Stomach (tissue), 9 donors: ENCODE data around the gene NUP93. TPM values are rescaled to one million over a fixed set of nuclear protein-coding genes. Genes with fewer than 3 reads are reported as not detected.

Source experiments
- DNase-seq, 2 donors: peaks; one replicate each; pipeline versions ENCODE4 v3.0.0 to v3.0.0-alpha.2; 2013 to 2019
- H3K27ac ChIP-seq, 5 donors: fragments of 200-600 bp in 4 of 5; sonication (generic) in 4 of 5; one replicate each; pipeline ENCODE4 v1.5.1; 2013 to 2019; ENCODE audit warnings: mild to moderate bottlenecking in 1 of 5, moderate library complexity in 1 of 5
- H3K27me3 ChIP-seq, 3 donors: fragments of 200-600 bp; sonication (generic); one replicate each; pipeline ENCODE4 v1.5.1; 2017 to 2019; ENCODE audit warnings: mixed run types in 1 of 3
- H3K36me3 ChIP-seq, 4 donors: fragments of 200-600 bp; sonication (generic); 1 replicate in 3 of 4; 2 replicates in 1 of 4; pipeline ENCODE4 v1.5.1; 2016 to 2019
- H3K4me1 ChIP-seq, 4 donors: fragments of 200-600 bp; sonication (generic); one replicate each; pipeline ENCODE4 v1.5.1; 2016 to 2019
- H3K4me3 ChIP-seq, 4 donors: fragments of 200-600 bp; sonication (generic) in 3 of 4; one replicate each; pipeline ENCODE4 v1.5.1; 2016 to 2019; ENCODE audit warnings: mild to moderate bottlenecking in 1 of 4
- H3K9me3 ChIP-seq, 4 donors: fragments of 200-600 bp; sonication (generic); one replicate each; pipeline ENCODE4 v1.5.1; 2016 to 2019
- EP300 ChIP-seq: sonication (generic); formaldehyde crosslinking; IDR thresholded peaks from one replicate; pipeline ENCODE4 v1.6.1; 2017; ENCODE audit warnings: antibody characterized with exemption
- POLR2A ChIP-seq, 4 donors: fragments of 450-650 bp; IDR thresholded peaks; one replicate each; pipeline ENCODE4 v1.6.1; 2016; ENCODE audit warnings: antibody characterized with exemption in 4 of 4, control low read depth in 2 of 4, mild to moderate bottlenecking in 1 of 4, moderate library complexity in 1 of 4
- POLR2AphosphoS5 ChIP-seq, 3 donors: sonication (generic); formaldehyde crosslinking; IDR thresholded peaks; one replicate each; pipeline ENCODE4 v1.6.1; 2016; ENCODE audit warnings: antibody characterized with exemption in 3 of 3
- WGBS, 5 donors: extraction: QIAGEN DNeasy Blood & Tissue Kit in 3 of 5; methylation state at CpG; one replicate each; pipeline versions ENCODE4 v1.1.5 to v1.1.7; 2013 to 2018; 5-methylcytosine and 5-hydroxymethylcytosine counted together
- intact Hi-C: fragments of 100-400 bp; cut with DNase I; formaldehyde crosslinking; loops from one replicate; pipeline ENCODE4 v1.15.1; 2023; ENCODE audit warnings: low total_unique reads
- polyA plus RNA-seq, 3 donors: library from polyadenylated mRNA; stranded (reverse); fragments of 200-250 nt; gene quantifications; one replicate each; pipeline ENCODE4 v1.2.3, GENCODE V29; 2013
- total RNA-seq, 5 donors: library from RNA; depleted of rRNA; stranded (reverse); fragments of >200 nt; gene quantifications; one replicate each; pipeline versions ENCODE4 v1.1.0 to v1.2.3, GENCODE V29; 2014 to 2016
- TF ChIP-seq, protein P1 (sequence below), 7 experiments: fragments of 450-650 bp in 4 of 7; fragments of 200-600 bp in 3 of 7; sonication (generic) in 3 of 7; IDR thresholded peaks; one replicate each; pipeline ENCODE4 v1.5.1; 2016 to 2019; ENCODE audit warnings: antibody characterized with exemption in 7 of 7, control low read depth in 2 of 7, mild to moderate bottlenecking in 1 of 7
- donor health status: healthy with polysubstance abuse.
- donor health status: Bipolar disorder and iron deficiency.
- donor health status: healthy.

NUP93 gene
- total and polyA plus RNA-seq, 8 donors = 26.7 to 184 (median 47.2) TPM

DNA sequence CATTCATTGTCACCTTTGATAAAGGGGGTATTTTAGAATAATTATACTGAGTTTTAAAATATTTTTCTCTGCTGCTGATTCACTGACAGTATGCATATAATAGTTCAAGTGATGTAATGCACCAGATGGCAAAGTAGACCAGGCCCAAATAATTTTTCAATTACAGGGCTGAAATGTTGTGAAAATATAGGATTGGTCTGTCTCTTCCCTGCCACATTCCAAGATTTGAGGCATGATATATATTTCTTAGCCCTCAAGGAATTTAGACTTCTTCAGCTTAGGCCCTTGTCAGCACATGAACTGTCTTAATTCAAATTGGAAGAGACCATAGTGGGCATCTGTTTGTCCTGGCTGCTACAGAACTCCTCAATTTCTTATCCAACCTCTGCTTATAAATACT, 95.9 kb downstream of the NUP93 start:
- H3K36me3 ChIP-seq = peaks cover 20 to 79% (median 78%) of the 10 kb centered on the region in 4 donors
- H3K4me1 ChIP-seq = no peaks in the 10 kb centered on the region
- no peak overlapping the region for H3K4me3 ChIP-seq
- intact Hi-C loops = no loop called here
- no peak overlapping the region for H3K27ac ChIP-seq
- TF ChIP-seq POLR2A (IDR thresholded peaks at IDR 0.05) = no peak
- TF ChIP-seq POLR2AphosphoS5 (IDR thresholded peaks at IDR 0.05) = no peak
- TF ChIP-seq, protein P1, sequence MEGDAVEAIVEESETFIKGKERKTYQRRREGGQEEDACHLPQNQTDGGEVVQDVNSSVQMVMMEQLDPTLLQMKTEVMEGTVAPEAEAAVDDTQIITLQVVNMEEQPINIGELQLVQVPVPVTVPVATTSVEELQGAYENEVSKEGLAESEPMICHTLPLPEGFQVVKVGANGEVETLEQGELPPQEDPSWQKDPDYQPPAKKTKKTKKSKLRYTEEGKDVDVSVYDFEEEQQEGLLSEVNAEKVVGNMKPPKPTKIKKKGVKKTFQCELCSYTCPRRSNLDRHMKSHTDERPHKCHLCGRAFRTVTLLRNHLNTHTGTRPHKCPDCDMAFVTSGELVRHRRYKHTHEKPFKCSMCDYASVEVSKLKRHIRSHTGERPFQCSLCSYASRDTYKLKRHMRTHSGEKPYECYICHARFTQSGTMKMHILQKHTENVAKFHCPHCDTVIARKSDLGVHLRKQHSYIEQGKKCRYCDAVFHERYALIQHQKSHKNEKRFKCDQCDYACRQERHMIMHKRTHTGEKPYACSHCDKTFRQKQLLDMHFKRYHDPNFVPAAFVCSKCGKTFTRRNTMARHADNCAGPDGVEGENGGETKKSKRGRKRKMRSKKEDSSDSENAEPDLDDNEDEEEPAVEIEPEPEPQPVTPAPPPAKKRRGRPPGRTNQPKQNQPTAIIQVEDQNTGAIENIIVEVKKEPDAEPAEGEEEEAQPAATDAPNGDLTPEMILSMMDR (IDR thresholded peaks at IDR 0.05) = no peak
- TF ChIP-seq EP300 = no peak
- DNase-seq = no peak
- no peaks in the 10 kb centered on the region for H3K27me3 ChIP-seq
- H3K9me3 ChIP-seq = no peaks in the 10 kb centered on the region

DNA sequence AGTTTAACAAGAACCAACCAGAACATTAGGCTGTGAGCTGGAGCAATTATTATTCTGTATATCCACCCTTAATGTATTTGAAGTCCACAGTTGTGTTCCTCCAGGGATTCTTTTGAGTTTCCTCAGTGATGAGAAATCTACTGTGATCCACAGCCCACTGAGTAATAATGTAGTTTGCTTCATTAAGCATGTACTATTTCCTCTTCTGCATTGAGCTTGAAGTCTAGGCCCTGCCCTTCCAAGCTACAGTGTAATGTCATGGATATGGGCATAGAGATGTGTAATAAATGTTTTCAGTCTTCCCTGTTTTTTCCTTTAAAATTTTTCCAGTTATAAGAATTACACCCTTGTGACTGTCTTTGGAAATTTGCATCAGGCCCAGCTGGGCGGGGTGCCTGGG, 98.7 kb downstream of the NUP93 start:
- Histone ChIP-seq H3K27me3 (no peaks in the 10 kb centered on the region), H3K4me1 (no peaks in the 10 kb centered on the region), H3K36me3 (peaks cover 38 to 82% (median 80%) of the 10 kb centered on the region in 4 donors), H3K9me3 (no peaks in the 10 kb centered on the region), H3K4me3 (no peak overlapping the region), H3K27ac (no peak overlapping the region)
- 98 to 100% (median 100%) methylated on average over 1 of the region's 1 CpG for WGBS, 5 donors
- DNase-seq = no peak
- TF ChIP-seq, protein P1 (IDR thresholded peaks at IDR 0.05) = no peak
- TF ChIP-seq POLR2AphosphoS5 (IDR thresholded peaks at IDR 0.05) = no peak
- no peak for TF ChIP-seq EP300
- no peak for TF ChIP-seq POLR2A (IDR thresholded peaks at IDR 0.05)
- intact Hi-C loops = no loop called here

DNA sequence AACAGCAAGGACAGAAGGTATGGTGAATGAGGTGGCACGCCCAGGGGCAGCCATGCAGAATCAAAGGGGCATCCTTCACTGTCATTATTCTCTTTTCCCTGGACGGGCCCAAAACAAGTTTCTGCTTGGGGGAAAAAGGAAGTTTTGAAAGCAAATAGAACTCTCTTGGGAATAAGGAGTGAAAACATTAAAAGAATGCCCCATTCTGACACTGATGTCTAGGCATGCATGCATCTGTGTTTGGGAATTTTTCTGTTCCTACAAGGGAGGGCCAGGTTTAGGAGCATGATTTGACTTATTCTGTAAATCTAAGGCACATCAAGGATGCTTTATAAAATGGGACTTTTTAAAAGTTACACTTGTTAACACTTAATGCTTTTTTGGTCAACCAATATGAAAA, 100.7 kb downstream of the NUP93 start:
- no peak overlapping the region for H3K4me3 ChIP-seq
- 47 to 97% (median 77%) methylated on average over 2 of the region's 2 CpGs for WGBS, 5 donors
- TF ChIP-seq EP300 = no peak
- H3K4me1 ChIP-seq = no peaks in the 10 kb centered on the region
- intact Hi-C loops = no loop called here
- peaks cover 41 to 89% (median 82%) of the 10 kb centered on the region in 4 donors for H3K36me3 ChIP-seq
- no peak overlapping the region for H3K27ac ChIP-seq
- no peak for DNase-seq
- H3K27me3 ChIP-seq = no peaks in the 10 kb centered on the region
- no peaks in the 10 kb centered on the region for H3K9me3 ChIP-seq

DNA sequence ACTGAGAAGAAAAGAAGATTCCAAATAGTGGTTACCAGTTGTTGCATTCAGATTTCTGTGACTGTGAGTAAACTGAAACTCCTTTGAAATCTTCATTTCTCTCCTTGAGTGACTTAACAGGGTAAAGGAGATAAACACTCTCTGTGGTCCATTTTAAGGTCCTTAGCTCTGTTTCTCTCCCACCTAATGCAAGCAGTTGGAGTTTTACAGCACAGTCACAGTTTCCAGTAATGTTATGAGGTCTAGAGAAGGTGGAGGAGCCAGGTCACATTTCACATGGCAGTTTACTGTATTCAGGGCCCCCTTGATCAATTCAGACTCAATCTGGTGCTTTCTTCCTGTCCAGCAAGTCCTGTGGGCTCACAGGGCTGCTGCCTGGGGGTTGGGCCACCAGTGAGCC, 102.8 kb downstream of the NUP93 start:
- no peaks in the 10 kb centered on the region for H3K4me1 ChIP-seq
- TF ChIP-seq POLR2A (IDR thresholded peaks at IDR 0.05) = no peak
- no peak for DNase-seq
- intact Hi-C loops = no loop called here
- no peak overlapping the region for H3K27ac ChIP-seq
- H3K36me3 ChIP-seq = peaks cover 40 to 91% (median 91%) of the 10 kb centered on the region in 4 donors
- no peak overlapping the region for H3K4me3 ChIP-seq
- H3K27me3 ChIP-seq = no peaks in the 10 kb centered on the region
- H3K9me3 ChIP-seq = no peaks in the 10 kb centered on the region

DNA sequence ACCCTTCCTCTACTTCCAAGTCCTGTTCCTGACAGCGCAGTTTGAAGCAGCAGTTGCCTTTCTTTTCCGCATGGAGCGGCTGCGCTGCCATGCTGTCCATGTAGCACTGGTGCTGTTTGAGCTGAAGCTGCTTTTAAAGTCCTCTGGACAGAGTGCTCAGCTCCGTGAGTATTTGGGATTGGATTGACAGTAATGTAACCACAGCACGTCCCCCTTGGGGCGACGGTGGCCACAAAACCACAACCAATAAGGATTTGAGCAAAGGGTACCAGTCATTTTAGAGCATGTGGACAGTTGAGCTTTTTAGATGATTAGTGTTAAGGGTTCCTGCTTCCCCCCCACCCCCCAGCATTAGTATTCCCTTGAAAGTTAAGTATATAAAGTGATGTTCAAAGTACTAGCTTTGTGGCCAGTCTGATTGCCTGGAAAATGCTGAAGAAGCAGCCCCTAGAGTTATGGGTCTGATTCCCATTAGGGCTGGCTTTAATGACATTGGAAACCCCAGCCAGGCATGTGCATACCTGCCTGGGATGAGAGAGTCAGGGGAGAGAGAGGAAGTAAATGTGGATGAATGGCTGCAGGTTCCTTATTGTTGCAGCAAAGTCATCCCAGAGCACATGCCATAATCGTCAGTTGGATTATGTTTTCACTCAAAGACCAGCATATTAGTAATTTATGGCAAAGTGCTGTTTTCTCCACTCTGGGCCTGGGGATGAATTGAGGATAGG, 103.5 kb downstream of the NUP93 start:
- intact Hi-C loops = no loop called here
- H3K27me3 ChIP-seq = no peaks in the 10 kb centered on the region
- H3K36me3 ChIP-seq = peaks cover 44 to 98% (median 97%) of the 10 kb centered on the region in 4 donors

More for the DNA sequence above, 103.5 kb downstream of the NUP93 start:
- DNase-seq = no peak
- TF ChIP-seq, protein P1 (IDR thresholded peaks at IDR 0.05) = no peak
- TF ChIP-seq POLR2A (IDR thresholded peaks at IDR 0.05) = no peak
- Histone ChIP-seq H3K9me3 (no peaks in the 10 kb centered on the region), H3K4me1 (no peaks in the 10 kb centered on the region), H3K4me3 (no peak overlapping the region), H3K27ac (no peak overlapping the region)
- WGBS, 5 donors = 88 to 93% (median 90%) methylated on average over 9 of the region's 9 CpGs
